Cerebellar nuclear complex (tissue), 1 donor: ENCODE measurements around the gene AK4.

Source experiments
- DNase-seq, 2 experiments: peaks; one replicate each; lab custom pipeline; 2025; lab: John Stamatoyannopoulos, UW

The AK4 gene

GRCh38 chr1:65278376-65279069 lies 130.5 kb downstream of the AK4 start:
- DNase-seq, result no peak

GRCh38 chr1:65279070-65279779 lies 131.2 kb downstream of the AK4 start:
- DNase-seq, result no peak
